H9 (cell line): ENCODE measurements around the gene SULF2. TPM values are rescaled to one million over a fixed set of nuclear protein-coding genes. Genes with fewer than 3 reads are reported as not detected.

ENCODE experiments used
- DNase-seq: peaks from one replicate; pipeline ENCODE4 v3.0.0-alpha.2; 2017
- H2AFZ ChIP-seq: one replicate; pipeline ENCODE4 v1.6.1; 2013; ENCODE audit warnings: mild to moderate bottlenecking, low read length, control low read depth, moderate library complexity
- H2AK5ac ChIP-seq: 2 replicates; pipeline ENCODE4 v1.6.1; 2013; ENCODE audit warnings: low read length, control low read depth, mixed read lengths; ENCODE audit not compliant: insufficient read length
- H2BK120ac ChIP-seq: one replicate; pipeline ENCODE4 v1.6.1; 2013; ENCODE audit warnings: low read depth, mild to moderate bottlenecking, low read length, control low read depth, inconsistent platforms; ENCODE audit not compliant: poor library complexity, severe bottlenecking
- H2BK12ac ChIP-seq: 2 replicates; pipeline ENCODE4 v1.6.1; 2013; ENCODE audit warnings: low read length, control low read depth, mixed read lengths, low read depth; ENCODE audit not compliant: insufficient read length
- H2BK15ac ChIP-seq: 2 replicates; pipeline ENCODE4 v1.6.1; 2013; ENCODE audit warnings: low read depth, low read length, control low read depth
- H2BK20ac ChIP-seq: one replicate; pipeline ENCODE4 v1.6.1; 2013; ENCODE audit warnings: low read depth, mild to moderate bottlenecking, low read length, control low read depth, inconsistent platforms; ENCODE audit not compliant: poor library complexity, severe bottlenecking
- H2BK5ac ChIP-seq: 2 replicates; pipeline ENCODE4 v1.6.1; 2013; ENCODE audit warnings: low read length, control low read depth, mixed read lengths; ENCODE audit not compliant: insufficient read length
- H3K14ac ChIP-seq: 2 replicates; pipeline ENCODE4 v1.6.1; 2013; ENCODE audit warnings: low read length, control low read depth; ENCODE audit not compliant: insufficient read depth
- H3K18ac ChIP-seq: 2 replicates; pipeline ENCODE4 v1.6.1; 2013; ENCODE audit warnings: low read depth, mild to moderate bottlenecking, mixed read lengths, low read length, control low read depth; ENCODE audit not compliant: insufficient read length
- H3K23ac ChIP-seq: 2 replicates; pipeline ENCODE4 v1.6.1; 2013; ENCODE audit warnings: low read length, control low read depth, mixed read lengths, low read depth; ENCODE audit not compliant: insufficient read length
- H3K23me2 ChIP-seq: 2 replicates; pipeline ENCODE4 v1.6.1; 2013; ENCODE audit warnings: low read depth, mild to moderate bottlenecking, mixed read lengths, low read length, control low read depth; ENCODE audit not compliant: insufficient read length, poor library complexity, severe bottlenecking
- H3K27ac ChIP-seq: 2 replicates; pipeline ENCODE4 v1.5.1; 2013; ENCODE audit warnings: low read length, control low read depth, mixed read lengths, low read depth; ENCODE audit not compliant: insufficient read length
- H3K27me3 ChIP-seq: 2 replicates; pipeline ENCODE4 v1.6.1; 2013; ENCODE audit warnings: low read length, control low read depth, inconsistent platforms; ENCODE audit not compliant: insufficient read depth
- H3K4ac ChIP-seq: 2 replicates; pipeline ENCODE4 v1.6.1; 2013; ENCODE audit warnings: low read depth, mild to moderate bottlenecking, control low read depth, inconsistent platforms, low read length, moderate library complexity
- H3K4me1 ChIP-seq: 2 replicates; pipeline ENCODE4 v1.6.1; 2013; ENCODE audit warnings: low read length, control low read depth, inconsistent platforms; ENCODE audit not compliant: insufficient read depth
- H3K4me2 ChIP-seq: 2 replicates; pipeline ENCODE4 v1.6.1; 2013; ENCODE audit warnings: low read length, control low read depth, mixed read lengths; ENCODE audit not compliant: insufficient read length, insufficient read depth
- H3K56ac ChIP-seq: 2 replicates; pipeline ENCODE4 v1.6.1; 2013; ENCODE audit warnings: low read depth, mild to moderate bottlenecking, mixed read lengths, low read length, control low read depth; ENCODE audit not compliant: insufficient read length
- H3K79me1 ChIP-seq: 2 replicates; pipeline ENCODE4 v1.6.1; 2013; ENCODE audit warnings: low read depth, mild to moderate bottlenecking, moderate library complexity, low read length, control low read depth, inconsistent platforms; ENCODE audit not compliant: insufficient read depth, poor library complexity, severe bottlenecking
- H3K79me2 ChIP-seq: 2 replicates; pipeline ENCODE4 v1.6.1; 2013; ENCODE audit warnings: low read length, control low read depth, inconsistent platforms; ENCODE audit not compliant: insufficient read depth
- H3K9ac ChIP-seq: 2 replicates; pipeline ENCODE4 v1.6.1; 2013; ENCODE audit warnings: low read length, control low read depth, mixed read lengths; ENCODE audit not compliant: insufficient read length; ENCODE audit errors: extremely low read depth
- H3K9me3 ChIP-seq: one replicate; pipeline ENCODE4 v1.6.1; 2013; ENCODE audit warnings: low read depth, low read length, inconsistent platforms; ENCODE audit not compliant: control insufficient read depth
- H3T11ph ChIP-seq: one replicate; pipeline ENCODE4 v1.6.1; 2013; ENCODE audit warnings: mild to moderate bottlenecking, low read length, control low read depth, inconsistent platforms
- H4K20me1 ChIP-seq: one replicate; pipeline ENCODE4 v1.6.1; 2013; ENCODE audit not compliant: control insufficient read depth, insufficient read length, insufficient read depth
- H4K5ac ChIP-seq: 2 replicates; pipeline ENCODE4 v1.6.1; 2013; ENCODE audit warnings: low read depth, mild to moderate bottlenecking, mixed read lengths, low read length, control low read depth; ENCODE audit not compliant: insufficient read length
- H4K8ac ChIP-seq: replicated peaks from 2 replicates; pipeline ENCODE4 v1.6.1; 2013; ENCODE audit warnings: low read length, control low read depth, mixed read lengths, low read depth; ENCODE audit not compliant: insufficient read length
- H4K91ac ChIP-seq: 2 replicates; pipeline ENCODE4 v1.6.1; 2013; ENCODE audit warnings: low read depth, mild to moderate bottlenecking, moderate library complexity, mixed read lengths, low read length, control low read depth; ENCODE audit not compliant: insufficient read length
- H3K27ac Mint-ChIP-seq, 3 experiments: 2 replicates in 2 of 3; 3 replicates in 1 of 3; pipeline ENCODE4 v1.8.0; 2020 to 2021; ENCODE audit warnings: mixed read lengths in 3 of 3, mild to moderate bottlenecking in 1 of 3, moderate library complexity in 1 of 3
- H3K27me3 Mint-ChIP-seq: 2 replicates; pipeline ENCODE4 v1.8.0; 2021; ENCODE audit warnings: low read depth, mild to moderate bottlenecking, moderate library complexity, mixed read lengths
- H3K36me3 Mint-ChIP-seq, 3 experiments: 2 replicates in 2 of 3; 3 replicates in 1 of 3; pipeline ENCODE4 v1.8.0; 2020 to 2021; ENCODE audit warnings: low read depth in 3 of 3, mixed read lengths in 3 of 3; ENCODE audit not compliant: insufficient read depth in 1 of 3
- H3K4me1 Mint-ChIP-seq, 2 experiments: 2 replicates each; pipeline ENCODE4 v1.8.0; 2020; ENCODE audit warnings: mixed read lengths in 2 of 2
- H3K4me3 Mint-ChIP-seq, 2 experiments: 2 replicates in 1 of 2; 3 replicates in 1 of 2; pipeline ENCODE4 v1.8.0; 2020 to 2021; ENCODE audit warnings: mild to moderate bottlenecking in 2 of 2, mixed read lengths in 2 of 2, moderate library complexity in 1 of 2
- H3K9me3 Mint-ChIP-seq, 2 experiments: 2 replicates in 1 of 2; 3 replicates in 1 of 2; pipeline ENCODE4 v1.8.0; 2020; ENCODE audit warnings: mild to moderate bottlenecking in 2 of 2, mixed read lengths in 2 of 2, moderate library complexity in 1 of 2
- CTCF ChIP-seq: fragments of 200-600 bp; sonication (generic); conservative IDR thresholded peaks from 3 replicates; pipeline ENCODE4 v1.8.0; 2021; ENCODE audit warnings: antibody characterized with exemption, mild to moderate bottlenecking
- WGBS: extraction: QIAGEN DNeasy Blood & Tissue Kit; methylation state at CpG from one replicate; pipeline ENCODE4 v1.1.7; 2013; ENCODE audit warnings: missing lambda C conversion rate, low lambda C conversion rate, mixed read lengths; ENCODE audit not compliant: insufficient read length; ENCODE audit errors: extremely low coverage; 5-methylcytosine and 5-hydroxymethylcytosine counted together
- total RNA-seq: library from RNA; stranded (reverse); gene quantifications from 2 replicates; pipeline ENCODE4 v1.2.1, GENCODE V29; 2021

The SULF2 gene
- total RNA-seq, 1 experiment from 2014 or later: 31.2 TPM

GRCh38 chr20:47754946-47755652 is 30.2 kb downstream of the SULF2 start:
- DNase-seq: no peak
- Histone ChIP-seq H3K4ac (no peak overlapping the region), H2AK5ac (no peak overlapping the region), H2BK20ac (no peak overlapping the region), H3K9me3 (no peaks in the 10 kb centered on the region), H3K79me2 (no peaks in the 10 kb centered on the region), H4K8ac (no peak overlapping the region), H4K20me1 (no peaks in the 10 kb centered on the region), H2BK5ac (no peak overlapping the region), H3K27me3 (no peaks in the 10 kb centered on the region), H3K23me2 (no peaks in the 10 kb centered on the region), H3K14ac (no peak overlapping the region), H3K56ac (no peak overlapping the region), H3K4me1 (no peaks in the 10 kb centered on the region), H2BK12ac (no peak overlapping the region), H3K79me1 (no peaks in the 10 kb centered on the region), H3T11ph (no peak overlapping the region), H2BK120ac (no peak overlapping the region), H2BK15ac (no peak overlapping the region), H4K91ac (no peak overlapping the region), H4K5ac (no peak overlapping the region), H2AFZ (no peak overlapping the region), H3K4me2 (no peak overlapping the region), H3K18ac (no peak overlapping the region), H3K23ac (no peak overlapping the region), H3K27ac (no peak overlapping the region), H3K9ac (no peak overlapping the region)
- 0 out of 7 replicates have a peak, but pooled peaks cover 0 to 3% (median 0%) of the 10 kb centered on the region in 3 experiments for H3K36me3 Mint-ChIP-seq
- H3K4me3 Mint-ChIP-seq: no peak overlapping the region
- H3K4me1 Mint-ChIP-seq: peaks cover 25 to 31% of the 10 kb centered on the region in 2 experiments
- TF ChIP-seq CTCF: no peak
- no peaks in the 10 kb centered on the region for H3K27me3 Mint-ChIP-seq
- H3K9me3 Mint-ChIP-seq: no peaks in the 10 kb centered on the region
- WGBS: no CpG with 5 or more reads among the region's 10 CpGs
- no peak overlapping the region for H3K27ac Mint-ChIP-seq
